ENCODE data around the gene CHD9NB. TPM values are rescaled to one million over a fixed set of nuclear protein-coding genes. Genes with fewer than 3 reads are reported as not detected.
A peak's percentile ranks its signal among the peaks of the same experiment; 100 is the strongest.

The CHD9NB gene
- total and polyA plus RNA-seq, 10 of the 15 experiments (the other 5 are each of a cell fraction or from before 2014, with no cell fraction given): 0.14 to 1.6 (median 0.73) TPM

GRCh38 chr16:53090286-53090590 is 37.5 kb upstream of the CHD9NB start:
- intact Hi-C loops (cut with micrococcal nuclease; ENCODE audit: unreplicated experiment): no loop called here
- H3K27me3 ChIP-seq (replicated peaks in 1 of 2; ENCODE audit: control insufficient read depth in 2 of 2, insufficient read depth in 2 of 2, low read length in 1 of 2): no peaks in the 10 kb centered on the region
- no peak for DNase-seq (ENCODE audit: low read depth, low spot score)
- H4K20me1 ChIP-seq (ENCODE audit: control insufficient read depth, insufficient read depth): no peaks in the 10 kb centered on the region
- ChIA-PET SMC1A (ENCODE audit: uncharacterized antibody, unreplicated experiment) (interaction anchor here (1.0 to 5.2 kb wide), 7 partner anchors 9 to 36 kb away, joined by 4 to 89 read pairs (median 12); no protein-coding TSS in a partner anchor), CTCF (interaction anchor here (0.9 to 2.8 kb wide), 6 partner anchors 9 to 35 kb away, joined by 3 to 14 read pairs (median 4); partner anchors contain the start of gene CHD9), RAD21 (ENCODE audit: unreplicated experiment) (interaction anchor here (0.7 to 5.6 kb wide), 6 partner anchors 11 to 118 kb away, joined by 3 to 97 read pairs (median 6); no protein-coding TSS in a partner anchor), POLR2A (interaction anchor here (0.9 to 4.7 kb wide), 4 partner anchors 12 to 37 kb away, joined by 3 to 66 read pairs (median 4); no protein-coding TSS in a partner anchor)
- H3K36me3 ChIP-seq (ENCODE audit: control insufficient read depth in 2 of 2, insufficient read depth in 2 of 2, low read length in 1 of 2): peaks cover 1 to 3% of the 10 kb centered on the region in 2 experiments; a peak in 3 of 4 replicates
- FAIRE-seq: no peak
- ATAC-seq: no peak; the same call in 2 of the 3 replicates
- TF ChIP-seq BHLHE40 (IDR thresholded peaks at IDR 0.05; ENCODE audit: borderline replicate concordance in 1 of 2, low read depth in 2 of 2, low read length in 1 of 2) (0 out of 4 replicates have a peak, but pooled peaks of 1 of the 2 experiments have one; percentile 6), PAX5 (IDR thresholded peaks at IDR 0.05; ENCODE audit: borderline replicate concordance, low read depth, low read length) (no peak)
- no peaks in the 10 kb centered on the region for H3K9me3 ChIP-seq (replicated peaks; ENCODE audit: control insufficient read depth, insufficient read depth, low read length)
- in situ Hi-C loops (cut with MboI): no loop called here
- H3K4me3 ChIP-seq: peak overlapping the region; percentile 5; the same call in 1 of the 2 replicates
- peak overlapping the region; percentile 21; the same call in 1 of the 2 replicates for H2AFZ ChIP-seq (ENCODE audit: control insufficient read depth, low read depth, low read length)
- H3K79me2 ChIP-seq (ENCODE audit: control insufficient read depth, insufficient read depth, low read length): peaks cover 34% of the 10 kb centered on the region
- H3K4me1 ChIP-seq (ENCODE audit: control insufficient read depth, insufficient read depth, low read length): peaks cover 44% of the 10 kb centered on the region
- H3K9ac ChIP-seq (ENCODE audit: control insufficient read depth, insufficient read depth, low read length): no peak overlapping the region
- peak overlapping the region; percentile 99 for H3K4me2 ChIP-seq (ENCODE audit: control insufficient read depth, insufficient read depth)
- BruUV-seq (replicated peaks): no TSS peak
- 60% methylated on average over 5 of the region's 5 CpGs for WGBS (ENCODE audit: insufficient coverage, insufficient replicate concordance, low lambda C conversion rate, missing lambda C conversion rate)
- H3K27ac ChIP-seq (ENCODE audit: control insufficient read depth, insufficient read depth): peak overlapping the region; percentile 96

GRCh38 chr16:53089434-53090285 is 37.0 kb upstream of the CHD9NB start:
- RAD21 ChIA-PET (ENCODE audit: unreplicated experiment): interaction anchor here (1.0 to 5.6 kb wide), 5 partner anchors 10 to 34 kb away, joined by 3 to 97 read pairs (median 5); no protein-coding TSS in a partner anchor
- no peak for DNase-seq (ENCODE audit: low read depth, low spot score)
- Histone ChIP-seq H3K79me2 (ENCODE audit: control insufficient read depth, insufficient read depth, low read length) (peaks cover 30% of the 10 kb centered on the region), H3K36me3 (ENCODE audit: control insufficient read depth in 2 of 2, insufficient read depth in 2 of 2, low read length in 1 of 2) (peaks cover 1 to 3% of the 10 kb centered on the region in 2 experiments; a peak in 2 of 4 replicates), H3K9me3 (replicated peaks; ENCODE audit: control insufficient read depth, insufficient read depth, low read length) (no peaks in the 10 kb centered on the region), H3K4me1 (ENCODE audit: control insufficient read depth, insufficient read depth, low read length) (peaks cover 44% of the 10 kb centered on the region), H2AFZ (ENCODE audit: control insufficient read depth, low read depth, low read length) (no peak overlapping the region), H3K4me3 (peak overlapping the region; percentile 5; the same call in 1 of the 2 replicates), H4K20me1 (ENCODE audit: control insufficient read depth, insufficient read depth) (no peaks in the 10 kb centered on the region), H3K27me3 (replicated peaks in 1 of 2; ENCODE audit: control insufficient read depth in 2 of 2, insufficient read depth in 2 of 2, low read length in 1 of 2) (no peaks in the 10 kb centered on the region), H3K27ac (ENCODE audit: control insufficient read depth, insufficient read depth) (peak overlapping the region; percentile 96), H3K4me2 (ENCODE audit: control insufficient read depth, insufficient read depth) (peak overlapping the region; percentile 99), H3K9ac (ENCODE audit: control insufficient read depth, insufficient read depth, low read length) (no peak overlapping the region)
- ATAC-seq: no peak
- intact Hi-C loops (cut with micrococcal nuclease; ENCODE audit: unreplicated experiment) (no loop called here), in situ Hi-C loops (cut with MboI) (no loop called here)
- FAIRE-seq: no peak
- SMC1A ChIA-PET (ENCODE audit: uncharacterized antibody, unreplicated experiment): interaction anchor here (1.0 to 5.2 kb wide), 8 partner anchors 9 to 37 kb away, joined by 3 to 89 read pairs (median 9); no protein-coding TSS in a partner anchor
- BruUV-seq (replicated peaks): TSS peak; percentile 12
- 75% methylated on average over 4 of the region's 4 CpGs for WGBS (ENCODE audit: insufficient coverage, insufficient replicate concordance, low lambda C conversion rate, missing lambda C conversion rate)
- POLR2A ChIA-PET: interaction anchor here (0.9 to 4.7 kb wide), 5 partner anchors 11 to 37 kb away, joined by 3 to 66 read pairs (median 3); no protein-coding TSS in a partner anchor
- CTCF ChIA-PET: interaction anchor here (0.9 to 2.1 kb wide), 5 partner anchors 18 to 35 kb away, joined by 3 to 8 read pairs (median 5); partner anchors contain the start of gene CHD9
- no peak for TF ChIP-seq CBFB (IDR thresholded peaks at IDR 0.05; ENCODE audit: low read depth)
- TF ChIP-seq, protein P1, sequence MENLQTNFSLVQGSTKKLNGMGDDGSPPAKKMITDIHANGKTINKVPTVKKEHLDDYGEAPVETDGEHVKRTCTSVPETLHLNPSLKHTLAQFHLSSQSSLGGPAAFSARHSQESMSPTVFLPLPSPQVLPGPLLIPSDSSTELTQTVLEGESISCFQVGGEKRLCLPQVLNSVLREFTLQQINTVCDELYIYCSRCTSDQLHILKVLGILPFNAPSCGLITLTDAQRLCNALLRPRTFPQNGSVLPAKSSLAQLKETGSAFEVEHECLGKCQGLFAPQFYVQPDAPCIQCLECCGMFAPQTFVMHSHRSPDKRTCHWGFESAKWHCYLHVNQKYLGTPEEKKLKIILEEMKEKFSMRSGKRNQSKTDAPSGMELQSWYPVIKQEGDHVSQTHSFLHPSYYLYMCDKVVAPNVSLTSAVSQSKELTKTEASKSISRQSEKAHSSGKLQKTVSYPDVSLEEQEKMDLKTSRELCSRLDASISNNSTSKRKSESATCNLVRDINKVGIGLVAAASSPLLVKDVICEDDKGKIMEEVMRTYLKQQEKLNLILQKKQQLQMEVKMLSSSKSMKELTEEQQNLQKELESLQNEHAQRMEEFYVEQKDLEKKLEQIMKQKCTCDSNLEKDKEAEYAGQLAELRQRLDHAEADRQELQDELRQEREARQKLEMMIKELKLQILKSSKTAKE (IDR thresholded peaks at IDR 0.05; ENCODE audit: low read depth, poor library complexity, severe bottlenecking): no peak
- no peak for TF ChIP-seq NFIC (IDR thresholded peaks at IDR 0.05; ENCODE audit: low read depth, low read length)
- TF ChIP-seq IKZF1 (conservative IDR thresholded peaks at IDR 0.05): no peak
- TF ChIP-seq, protein P2, sequence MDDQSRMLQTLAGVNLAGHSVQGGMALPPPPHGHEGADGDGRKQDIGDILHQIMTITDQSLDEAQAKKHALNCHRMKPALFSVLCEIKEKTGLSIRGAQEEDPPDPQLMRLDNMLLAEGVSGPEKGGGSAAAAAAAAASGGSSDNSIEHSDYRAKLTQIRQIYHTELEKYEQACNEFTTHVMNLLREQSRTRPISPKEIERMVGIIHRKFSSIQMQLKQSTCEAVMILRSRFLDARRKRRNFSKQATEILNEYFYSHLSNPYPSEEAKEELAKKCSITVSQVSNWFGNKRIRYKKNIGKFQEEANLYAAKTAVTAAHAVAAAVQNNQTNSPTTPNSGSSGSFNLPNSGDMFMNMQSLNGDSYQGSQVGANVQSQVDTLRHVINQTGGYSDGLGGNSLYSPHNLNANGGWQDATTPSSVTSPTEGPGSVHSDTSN (IDR thresholded peaks at IDR 0.05; ENCODE audit: insufficient replicate concordance, low read depth, low read length): no peak
- no peak for TF ChIP-seq ATF2 (IDR thresholded peaks at IDR 0.05; ENCODE audit: low read length)
- TF ChIP-seq SMARCA5 (IDR thresholded peaks at IDR 0.05): no peak

Data from GM12878 (cell line).